HCT116 (cell line): ENCODE measurements around the gene MAP2K3. TPM values are rescaled to one million over a fixed set of nuclear protein-coding genes. Genes with fewer than 3 reads are reported as not detected.

Experiments used
- ATAC-seq: fragments of 200-7000 bp; cut with Tn5 transposase; 2 replicates; pipeline ENCODE4 v1.9.1; 2020; ENCODE audit warnings: mild to moderate bottlenecking, moderate library complexity
- BruUV-seq: library from RNA; stranded (reverse); fragments of 400-500 nt; replicated peaks from 2 replicates; lab custom pipeline; 2021; lab: Mats Ljungman, UMichigan
- CTCF ChIA-PET: fragments of 300-600 bp; sonication (Branson Sonifier 250); formaldehyde crosslinking; loops from one replicate; lab custom pipeline; 2021; ENCODE audit warnings: antibody characterized with exemption; lab: Charles Lee
- POLR2A ChIA-PET: fragments of 300-600, 350-600 bp; sonication (Branson Sonifier 250); formaldehyde crosslinking; loops from one replicate; lab custom pipeline; 2021; ENCODE audit warnings: antibody characterized with exemption; lab: Charles Lee
- RAD21 ChIA-PET, 2 experiments: fragments of 300-600 bp; sonication (Branson Sonifier 250); formaldehyde crosslinking; loops; one replicate each; lab custom pipeline; 2023; ENCODE audit warnings: low total read pairs in 2 of 2; ENCODE audit not compliant: uncharacterized antibody in 2 of 2, unreplicated experiment in 2 of 2, low non-redundant PET in 1 of 2; lab: Charles Lee
- DNase-seq: peaks from one replicate; pipeline ENCODE4 v3.0.0-alpha.2; 2010; ENCODE audit warnings: low read depth, low spot score
- H2AFZ ChIP-seq: fragments of 200-600 bp; shearing (Covaris generic), sonication (generic); 2 replicates; pipeline ENCODE4 v1.6.1; 2017; ENCODE audit warnings: low read depth, mixed run types, mixed read lengths, antibody characterized with exemption, low read length; ENCODE audit not compliant: poor library complexity, severe bottlenecking
- H3K27ac ChIP-seq: 2 replicates; pipeline ENCODE4 v1.5.1; 2012; ENCODE audit warnings: low read depth, low read length
- H3K27me3 ChIP-seq: fragments of 200-600 bp; sonication (generic); 2 replicates; pipeline ENCODE4 v1.6.1; 2016; ENCODE audit warnings: mixed run types, low read length, mixed read lengths; ENCODE audit not compliant: insufficient read depth
- H3K36me3 ChIP-seq, 2 experiments: fragments of 200-500 bp in 1 of 2; fragments of 200-600 bp in 1 of 2; sonication (Bioruptor generic) in 1 of 2; sonication (generic) in 1 of 2; 2 replicates each; pipeline versions ENCODE4 v1.5.1 to v1.6.1; 2014 to 2016; ENCODE audit warnings: low read length in 2 of 2, inconsistent platforms in 1 of 2, mixed read lengths in 1 of 2, mixed run types in 1 of 2; ENCODE audit not compliant: insufficient read depth in 2 of 2, control insufficient read depth in 1 of 2
- H3K4me1 ChIP-seq, 2 experiments: fragments of 200-600 bp in 1 of 2; sonication (generic) in 1 of 2; 2 replicates each; pipeline versions ENCODE4 v1.5.1 to v1.6.1; 2012 to 2017; ENCODE audit warnings: low read length in 2 of 2, inconsistent platforms in 1 of 2, mild to moderate bottlenecking in 1 of 2, mixed read lengths in 1 of 2, mixed run types in 1 of 2, moderate library complexity in 1 of 2; ENCODE audit not compliant: insufficient read depth in 2 of 2, control insufficient read depth in 1 of 2
- H3K4me2 ChIP-seq: fragments of 200-600 bp; sonication (generic); 2 replicates; pipeline ENCODE4 v1.6.1; 2017; ENCODE audit warnings: mixed run types, low read length, mixed read lengths
- H3K4me3 ChIP-seq, 2 experiments: fragments of 200-600 bp in 1 of 2; sonication (generic) in 1 of 2; replicated peaks in 1 of 2; 2 replicates each; pipeline ENCODE4 v1.5.1; 2011 to 2016; ENCODE audit warnings: low read length in 2 of 2, control low read depth in 1 of 2, low read depth in 1 of 2, mild to moderate bottlenecking in 1 of 2, mixed read lengths in 1 of 2, mixed run types in 1 of 2
- H3K79me2 ChIP-seq: fragments of 200-600 bp; sonication (generic); 2 replicates; pipeline ENCODE4 v1.6.1; 2017; ENCODE audit warnings: mild to moderate bottlenecking, mixed run types, low read length, moderate library complexity, mixed read lengths; ENCODE audit not compliant: insufficient read depth
- H3K9ac ChIP-seq: fragments of 200-600 bp; sonication (generic); 2 replicates; pipeline ENCODE4 v1.6.1; 2016; ENCODE audit warnings: low read length, mixed read lengths
- H3K9me2 ChIP-seq: fragments of 200-600 bp; sonication (generic), shearing (Covaris generic); 2 replicates; pipeline ENCODE4 v1.6.1; 2017; ENCODE audit warnings: mixed run types, mild to moderate bottlenecking, moderate library complexity; ENCODE audit not compliant: insufficient read depth
- H3K9me3 ChIP-seq, 2 experiments: fragments of 200-500 bp in 1 of 2; fragments of 200-600 bp in 1 of 2; sonication (Bioruptor generic) in 1 of 2; sonication (generic) in 1 of 2; 2 replicates each; pipeline ENCODE4 v1.6.1; 2014 to 2017; ENCODE audit warnings: low read length in 2 of 2, mixed read lengths in 2 of 2, inconsistent platforms in 1 of 2, low read depth in 1 of 2, mild to moderate bottlenecking in 1 of 2, mixed run types in 1 of 2, moderate library complexity in 1 of 2; ENCODE audit not compliant: control insufficient read depth in 1 of 2, insufficient read depth in 1 of 2
- H4K20me1 ChIP-seq: fragments of 200-600 bp; sonication (generic), shearing (Covaris generic); 2 replicates; pipeline ENCODE4 v1.6.1; 2017; ENCODE audit warnings: mixed run types, mild to moderate bottlenecking, moderate library complexity; ENCODE audit not compliant: insufficient read depth
- ATF3 ChIP-seq: IDR thresholded peaks from 2 replicates; pipeline ENCODE4 v1.6.1; 2012
- CBX3 ChIP-seq: IDR thresholded peaks from 2 replicates; pipeline ENCODE4 v1.6.1; 2012; ENCODE audit warnings: low read depth
- CEBPB ChIP-seq: IDR thresholded peaks from 2 replicates; pipeline ENCODE4 v1.6.1; 2012; ENCODE audit warnings: low read depth
- EGR1 ChIP-seq: IDR thresholded peaks from 2 replicates; pipeline ENCODE4 v1.6.1; 2012; ENCODE audit warnings: low read depth
- ELF1 ChIP-seq: IDR thresholded peaks from 2 replicates; pipeline ENCODE4 v1.6.1; 2012; ENCODE audit warnings: low read depth, borderline replicate concordance
- EZH2 ChIP-seq: fragments of 200-600 bp; sonication (generic); IDR thresholded peaks from 2 replicates; pipeline ENCODE4 v1.6.1; 2017; ENCODE audit warnings: antibody characterized with exemption, mixed run types
- EZH2phosphoT487 ChIP-seq: fragments of 200-600 bp; IDR thresholded peaks from 2 replicates; pipeline ENCODE4 v1.6.1; 2018; ENCODE audit warnings: antibody characterized with exemption, borderline replicate concordance
- FOSL1 ChIP-seq: IDR thresholded peaks from 2 replicates; pipeline ENCODE4 v1.6.1; 2012; ENCODE audit warnings: low read depth
- TCF7L2 ChIP-seq: IDR thresholded peaks from 2 replicates; pipeline ENCODE4 v1.7.0; 2011; ENCODE audit warnings: borderline replicate concordance, inconsistent platforms; ENCODE audit not compliant: insufficient read depth, insufficient read length; ENCODE audit errors: extremely low read depth
- ZBTB33 ChIP-seq: IDR thresholded peaks from 2 replicates; pipeline ENCODE4 v1.6.1; 2011; ENCODE audit warnings: mild to moderate bottlenecking, low read length, moderate library complexity; ENCODE audit not compliant: insufficient replicate concordance; ENCODE audit errors: extremely low read depth
- intact Hi-C: fragments of 100-400 bp; cut with micrococcal nuclease; formaldehyde crosslinking; loops from 2 replicates; pipeline ENCODE4 v1.10.0; 2022
- total RNA-seq: library from RNA; stranded (reverse); gene quantifications from one replicate; pipeline ENCODE4 v1.2.1, GENCODE V29; 2021; ENCODE audit not compliant: unreplicated experiment

Gene MAP2K3
- total RNA-seq, 1 experiment from 2014 or later = 96.7 TPM

GRCh38 chr17:21291862-21292261 is 7.4 kb downstream of the MAP2K3 start:
- Histone ChIP-seq H3K9ac (no peak overlapping the region), H3K36me3 (peaks cover 7 to 21% of the 10 kb centered on the region in 2 experiments; a peak in 3 of 4 replicates), H3K4me2 (no peak overlapping the region), H3K4me3 (no peak overlapping the region), H2AFZ (no peak overlapping the region), H3K79me2 (peaks cover 99% of the 10 kb centered on the region), H3K27ac (no peak overlapping the region; the same call in 1 of the 2 replicates), H3K27me3 (no peaks in the 10 kb centered on the region), H4K20me1 (no peaks in the 10 kb centered on the region; the same call in 1 of the 2 replicates), H3K4me1 (peaks cover 37 to 40% of the 10 kb centered on the region in 2 experiments), H3K9me2 (no peaks in the 10 kb centered on the region), H3K9me3 (no peaks in the 10 kb centered on the region)
- ChIA-PET CTCF (no interaction called here), RAD21 (no interaction called here), POLR2A (no interaction called here)
- BruUV-seq = no TSS peak
- intact Hi-C loops = no loop called here
- no peak for DNase-seq
- no peak for TF ChIP-seq EZH2
- no peak for TF ChIP-seq EZH2phosphoT487
- no peak for TF ChIP-seq CEBPB
- no peak for TF ChIP-seq CBX3
- no peak for TF ChIP-seq TCF7L2
- no peak for TF ChIP-seq FOSL1
- no peak for TF ChIP-seq ELF1
- TF ChIP-seq ZBTB33 = no peak
- TF ChIP-seq EGR1 = no peak
- no peak for TF ChIP-seq ATF3
- no peak for ATAC-seq
